D721Med (cell line): ENCODE results near the gene DAAM2.

Experiments used
- DNase-seq: peaks from one replicate; pipeline ENCODE4 v3.0.0; 2011; ENCODE audit warnings: low spot score; ENCODE audit not compliant: insufficient read length
- FAIRE-seq: peaks from 2 replicates; lab custom pipeline; 2011; peaks lifted over from hg19 to GRCh38; lab: Jason Lieb, UNC
- TF ChIP-seq, protein P1 (sequence below): IDR thresholded peaks from 2 replicates; pipeline ENCODE4 v1.5.1; 2012; ENCODE audit warnings: mild to moderate bottlenecking, control low read depth; ENCODE audit not compliant: insufficient read depth; ENCODE audit errors: missing control alignments

The DAAM2 gene

DNA sequence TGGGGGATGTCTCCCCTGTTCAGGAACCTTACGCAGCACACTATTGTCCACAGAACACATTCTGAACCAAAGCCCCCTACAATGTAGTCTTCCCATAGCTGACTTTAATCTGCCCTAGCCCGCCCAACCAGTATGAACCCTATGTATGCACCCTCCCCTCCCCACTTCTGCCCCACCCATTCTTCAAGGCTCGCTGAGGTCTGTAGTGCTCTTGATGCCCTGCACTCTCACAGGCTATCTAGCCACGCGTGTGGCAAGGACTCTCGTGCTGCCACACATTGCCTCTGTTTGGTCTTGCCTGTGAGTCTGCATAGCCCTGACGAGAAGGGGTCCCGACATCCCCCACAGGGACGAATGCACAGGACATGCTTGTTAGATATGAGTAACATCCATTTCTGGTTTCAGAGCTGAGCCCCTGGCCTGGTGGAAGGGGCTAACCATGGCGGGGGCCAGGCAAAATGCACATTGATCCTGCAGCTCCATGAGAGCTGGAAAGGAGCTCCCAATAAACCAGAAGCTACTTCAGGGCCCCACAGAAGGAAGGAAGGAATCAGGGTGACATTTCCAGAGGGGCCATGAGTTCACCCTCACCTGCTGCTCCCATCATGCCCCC, 119.4 kb downstream of the DAAM2 start:
- DNase-seq, result no peak
- no peak for FAIRE-seq
- TF ChIP-seq, protein P1, sequence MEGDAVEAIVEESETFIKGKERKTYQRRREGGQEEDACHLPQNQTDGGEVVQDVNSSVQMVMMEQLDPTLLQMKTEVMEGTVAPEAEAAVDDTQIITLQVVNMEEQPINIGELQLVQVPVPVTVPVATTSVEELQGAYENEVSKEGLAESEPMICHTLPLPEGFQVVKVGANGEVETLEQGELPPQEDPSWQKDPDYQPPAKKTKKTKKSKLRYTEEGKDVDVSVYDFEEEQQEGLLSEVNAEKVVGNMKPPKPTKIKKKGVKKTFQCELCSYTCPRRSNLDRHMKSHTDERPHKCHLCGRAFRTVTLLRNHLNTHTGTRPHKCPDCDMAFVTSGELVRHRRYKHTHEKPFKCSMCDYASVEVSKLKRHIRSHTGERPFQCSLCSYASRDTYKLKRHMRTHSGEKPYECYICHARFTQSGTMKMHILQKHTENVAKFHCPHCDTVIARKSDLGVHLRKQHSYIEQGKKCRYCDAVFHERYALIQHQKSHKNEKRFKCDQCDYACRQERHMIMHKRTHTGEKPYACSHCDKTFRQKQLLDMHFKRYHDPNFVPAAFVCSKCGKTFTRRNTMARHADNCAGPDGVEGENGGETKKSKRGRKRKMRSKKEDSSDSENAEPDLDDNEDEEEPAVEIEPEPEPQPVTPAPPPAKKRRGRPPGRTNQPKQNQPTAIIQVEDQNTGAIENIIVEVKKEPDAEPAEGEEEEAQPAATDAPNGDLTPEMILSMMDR, result no peak

DNA sequence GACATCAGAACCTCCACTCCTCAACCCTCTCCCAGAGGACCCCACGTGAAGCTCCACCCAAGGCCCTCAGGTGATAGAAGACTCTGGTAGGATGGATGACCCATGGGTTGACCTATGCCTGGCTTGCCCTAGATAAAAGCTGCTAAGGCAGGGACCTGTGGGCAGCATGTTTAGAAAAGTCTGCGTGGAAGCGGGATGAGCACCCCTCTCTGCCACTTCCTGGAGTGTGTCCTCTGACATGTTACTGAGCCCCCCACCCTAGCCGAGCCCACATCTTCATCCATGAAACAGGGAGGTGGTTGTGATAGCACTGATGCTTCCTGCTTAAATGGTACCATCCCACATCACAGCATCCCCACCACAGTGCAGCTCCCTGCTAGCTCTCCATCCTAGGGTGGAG, 120.3 kb downstream of the DAAM2 start:
- no peak for FAIRE-seq
- no peak for DNase-seq
- TF ChIP-seq, protein P1, result no peak

DNA sequence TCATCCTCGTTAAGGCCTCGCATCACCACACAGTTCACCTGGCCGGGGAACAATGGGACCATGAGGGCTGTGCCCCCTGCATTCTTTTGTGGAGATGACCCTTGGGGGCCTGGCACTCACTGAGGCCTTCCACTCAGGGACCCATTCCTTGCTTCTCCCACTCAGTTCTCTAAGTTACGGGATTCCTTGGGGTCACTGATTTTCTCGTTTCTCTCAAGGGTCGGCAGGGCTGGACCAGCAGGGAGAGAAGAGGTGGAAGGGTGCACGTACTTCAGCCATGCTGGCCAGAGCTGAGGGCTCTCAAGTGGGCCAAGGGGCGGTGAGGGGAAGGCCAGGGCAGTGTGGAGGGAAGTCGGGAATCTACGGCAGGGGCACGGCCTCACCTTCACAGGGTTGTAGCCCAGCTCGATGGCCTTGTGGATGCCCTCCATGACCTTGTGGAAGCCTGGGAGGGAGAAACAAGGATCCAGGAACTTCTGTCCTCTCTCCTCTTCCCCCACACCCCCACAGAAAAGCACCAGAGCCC, 121.3 kb downstream of the DAAM2 start:
- DNase-seq (no peak), FAIRE-seq (no peak)
- TF ChIP-seq, protein P1, result no peak

DNA sequence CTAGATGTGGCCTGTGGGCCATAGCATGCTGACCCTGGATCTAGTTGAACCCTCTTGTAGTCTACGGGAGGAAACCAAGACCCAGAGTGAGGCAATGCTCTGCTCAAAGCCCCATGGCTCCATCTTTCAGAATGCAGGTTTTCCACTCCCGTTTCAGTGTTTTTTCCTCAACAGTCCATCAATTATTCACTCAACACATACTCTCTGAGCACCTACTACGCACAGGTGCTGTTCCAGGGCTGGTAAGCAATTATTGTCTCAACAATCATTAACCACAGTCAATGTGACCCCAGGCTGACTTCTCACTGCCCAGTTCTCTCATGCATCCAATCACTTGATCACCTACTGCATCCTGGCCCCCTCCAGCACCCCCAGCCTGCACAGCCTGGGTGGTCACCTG, 122.1 kb downstream of the DAAM2 start:
- DNase-seq (no peak), FAIRE-seq (no peak)
- TF ChIP-seq, protein P1, result no peak

DNA sequence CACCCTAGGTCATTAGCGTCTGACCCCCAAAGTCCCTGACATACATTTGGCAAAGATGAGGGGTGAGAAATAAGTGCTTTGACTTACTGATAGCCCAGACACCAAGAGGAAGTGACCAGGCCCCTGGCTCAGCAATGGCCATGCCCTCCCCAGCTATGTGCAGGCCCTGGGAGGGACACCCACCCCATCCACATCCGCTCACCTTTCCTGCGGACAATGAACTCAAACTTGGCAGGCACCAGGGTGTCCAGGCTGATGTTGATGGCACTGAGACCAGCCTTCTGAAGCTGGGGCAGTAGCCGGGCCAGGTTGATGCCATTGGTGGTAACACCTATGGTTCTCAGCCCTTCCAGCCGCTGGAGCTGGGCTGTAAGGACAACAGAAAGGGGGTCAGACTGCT, 123.7 kb downstream of the DAAM2 start:
- DNase-seq (no peak), FAIRE-seq (no peak)
- TF ChIP-seq, protein P1, result no peak

DNA sequence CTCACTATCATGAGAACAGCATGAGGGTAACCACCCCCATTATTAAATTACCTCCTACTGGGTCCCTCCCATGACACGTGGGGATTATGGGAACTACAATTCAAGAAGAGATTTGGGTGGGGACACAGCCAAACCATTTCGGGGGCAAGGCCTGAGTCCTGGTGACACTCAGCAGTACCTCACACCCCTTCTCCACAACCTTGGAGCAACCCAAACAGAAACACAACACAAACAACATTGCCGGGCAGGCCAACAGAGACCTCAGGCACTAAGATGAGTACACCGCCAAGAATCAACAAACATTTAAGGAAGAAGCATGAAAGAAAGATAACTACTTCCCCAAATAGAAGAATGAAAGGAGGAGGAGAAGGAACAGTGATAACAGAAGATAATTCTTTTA, 125.2 kb downstream of the DAAM2 start:
- DNase-seq (no peak), FAIRE-seq (no peak)
- TF ChIP-seq, protein P1, result no peak

DNA sequence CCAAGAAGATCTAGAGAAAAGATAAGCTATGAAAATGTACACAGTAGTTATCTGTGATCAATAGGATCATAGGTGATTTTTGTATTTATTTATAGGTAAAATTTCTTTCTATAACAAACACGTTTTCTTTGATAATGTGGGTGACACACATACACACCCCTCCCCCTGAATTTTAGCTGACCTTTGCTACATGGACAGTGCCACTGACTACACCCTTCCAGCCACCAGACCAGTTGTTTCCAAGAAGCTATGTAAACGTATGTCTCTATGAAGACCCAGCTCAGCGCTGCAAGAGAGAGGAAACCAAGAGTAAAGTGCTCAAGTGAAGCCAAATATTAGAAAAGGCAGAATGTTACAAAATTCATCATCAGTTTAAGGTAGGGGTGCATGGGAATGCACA, 125.8 kb downstream of the DAAM2 start:
- TF ChIP-seq, protein P1, result no peak
- no peak for FAIRE-seq
- DNase-seq, result no peak
